PC-3 (cell line): ENCODE data around the gene IQSEC3.

Experiments
- CTCF ChIP-seq: fragments of 300-600 bp; sonication (generic); conservative IDR thresholded peaks from 2 replicates; pipeline ENCODE4 v1.5.1; 2017; ENCODE audit warnings: antibody characterized with exemption, low read depth, mild to moderate bottlenecking, low read length
- EZH2 ChIP-seq: fragments of 300-600 bp; sonication (generic); IDR thresholded peaks from one replicate; pipeline ENCODE4 v1.6.1; 2017; ENCODE audit warnings: antibody characterized with exemption, mild to moderate bottlenecking, low read length; ENCODE audit not compliant: unreplicated experiment

GRCh38 chr12:206746-207440 is 140.3 kb downstream of the IQSEC3 start:
- TF ChIP-seq CTCF (no peak), EZH2 (no peak)
